Suprapubic skin (tissue), 3 donors: ENCODE data around the gene LAMA5.

Experiments
- CTCF ChIP-seq, 2 donors: fragments of 200-600 bp in 1 of 2; fragments of 450-650 bp in 1 of 2; sonication (generic) in 1 of 2; IDR thresholded peaks; one replicate each; pipeline ENCODE4 v1.5.1; 2016 to 2019; ENCODE audit warnings: antibody characterized with exemption in 2 of 2, mild to moderate bottlenecking in 1 of 2, moderate library complexity in 1 of 2
- POLR2A ChIP-seq, 2 donors: fragments of 450-650 bp; IDR thresholded peaks; one replicate each; pipeline ENCODE4 v1.6.1; 2017; ENCODE audit warnings: antibody characterized with exemption in 2 of 2, mild to moderate bottlenecking in 2 of 2, moderate library complexity in 2 of 2

DNA sequence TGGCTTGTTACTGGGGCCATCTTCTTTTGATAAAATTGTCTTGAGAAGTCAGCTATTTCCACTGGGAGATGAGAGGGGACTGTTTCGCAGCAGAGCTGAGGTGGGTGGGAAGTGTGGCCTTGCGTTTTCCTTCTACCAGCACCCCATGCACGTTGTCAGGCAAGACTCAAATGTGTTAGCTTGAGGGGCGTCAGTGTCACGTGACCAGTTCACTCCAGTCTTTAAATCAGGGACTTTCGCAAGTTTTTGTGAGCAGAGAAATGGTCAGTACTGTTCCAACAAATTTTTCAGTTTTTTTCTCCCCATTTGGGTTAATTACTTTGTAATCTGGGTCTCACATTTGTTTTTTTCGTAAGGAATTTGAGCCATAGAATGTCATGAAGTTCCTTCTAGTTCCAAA, 85.0 kb downstream of the LAMA5 start:
- TF ChIP-seq CTCF (IDR thresholded peaks at IDR 0.05), result no peak
- TF ChIP-seq POLR2A (IDR thresholded peaks at IDR 0.05), result no peak
